ENCODE measurements around the gene PUM2. TPM values are rescaled to one million over a fixed set of nuclear protein-coding genes. Genes with fewer than 3 reads are reported as not detected.

The PUM2 gene
- total and polyA plus RNA-seq, 2 of the 13 experiments (the other 11 are each of a cell fraction or from before 2014, with no cell fraction given): 69.6 to 69.8 TPM

DNA sequence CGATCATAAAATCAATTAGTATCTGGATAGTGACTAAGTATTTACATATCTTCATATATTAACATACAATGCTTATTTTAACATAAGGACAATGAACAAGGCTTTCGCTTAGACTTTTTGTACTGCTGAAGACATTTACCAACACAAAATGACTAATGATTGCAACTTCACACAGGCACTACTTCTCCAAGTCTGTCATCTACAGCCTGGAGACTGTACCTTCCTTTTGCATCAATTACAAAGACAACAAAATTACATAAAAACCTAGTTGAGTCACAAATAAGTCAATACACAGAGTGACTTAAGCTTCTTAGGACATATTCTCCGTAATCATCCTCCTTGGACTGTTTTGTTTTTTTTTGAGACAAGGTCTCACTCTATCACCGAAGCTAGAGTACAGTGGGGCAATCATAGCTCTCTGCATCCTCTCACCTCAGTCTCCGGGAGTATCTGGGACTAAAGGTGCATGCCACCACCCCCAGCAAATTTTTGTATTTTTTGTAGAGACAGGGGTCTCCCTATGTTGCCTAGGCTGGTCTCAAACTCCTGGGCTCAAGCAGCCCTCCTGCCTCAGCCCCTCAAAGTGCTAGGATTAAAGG, 15.9 kb downstream of the PUM2 start:
- Histone ChIP-seq H4K20me1 (ENCODE audit: insufficient read depth, low read length) (peaks cover 100% of the 10 kb centered on the region), H3K79me2 (ENCODE audit: insufficient read depth, low read length) (peaks cover 100% of the 10 kb centered on the region), H3K4me3 (replicated peaks in 1 of 3; ENCODE audit: insufficient read depth in 1 of 3, low read depth in 2 of 3, low read length in 3 of 3) (no peak overlapping the region), H3K4me1 (ENCODE audit: insufficient read depth, low read length) (peaks cover 51% of the 10 kb centered on the region), H3K4me2 (ENCODE audit: low read depth, low read length) (no peak overlapping the region), H3K36me3 (replicated peaks in 1 of 2; ENCODE audit: control insufficient read depth in 1 of 2, insufficient read depth in 2 of 2, low read length in 2 of 2) (peaks cover 4 to 20% of the 10 kb centered on the region in 2 experiments; a peak in 4 of 5 replicates), H3K9ac (ENCODE audit: insufficient read depth, low read depth, low read length) (no peak overlapping the region), H3K9me3 (ENCODE audit: low read length) (peaks cover 19% of the 10 kb centered on the region), H3K27me3 (ENCODE audit: control insufficient read depth in 1 of 2, insufficient read depth in 2 of 2, low read length in 2 of 2) (no peaks in the 10 kb centered on the region), H3K27ac (ENCODE audit: extremely low read length, insufficient read depth, low read length) (no peak overlapping the region), H2AFZ (ENCODE audit: low read length) (no peak overlapping the region)
- ATAC-seq: peak; percentile 55
- TF ChIP-seq, protein P1, sequence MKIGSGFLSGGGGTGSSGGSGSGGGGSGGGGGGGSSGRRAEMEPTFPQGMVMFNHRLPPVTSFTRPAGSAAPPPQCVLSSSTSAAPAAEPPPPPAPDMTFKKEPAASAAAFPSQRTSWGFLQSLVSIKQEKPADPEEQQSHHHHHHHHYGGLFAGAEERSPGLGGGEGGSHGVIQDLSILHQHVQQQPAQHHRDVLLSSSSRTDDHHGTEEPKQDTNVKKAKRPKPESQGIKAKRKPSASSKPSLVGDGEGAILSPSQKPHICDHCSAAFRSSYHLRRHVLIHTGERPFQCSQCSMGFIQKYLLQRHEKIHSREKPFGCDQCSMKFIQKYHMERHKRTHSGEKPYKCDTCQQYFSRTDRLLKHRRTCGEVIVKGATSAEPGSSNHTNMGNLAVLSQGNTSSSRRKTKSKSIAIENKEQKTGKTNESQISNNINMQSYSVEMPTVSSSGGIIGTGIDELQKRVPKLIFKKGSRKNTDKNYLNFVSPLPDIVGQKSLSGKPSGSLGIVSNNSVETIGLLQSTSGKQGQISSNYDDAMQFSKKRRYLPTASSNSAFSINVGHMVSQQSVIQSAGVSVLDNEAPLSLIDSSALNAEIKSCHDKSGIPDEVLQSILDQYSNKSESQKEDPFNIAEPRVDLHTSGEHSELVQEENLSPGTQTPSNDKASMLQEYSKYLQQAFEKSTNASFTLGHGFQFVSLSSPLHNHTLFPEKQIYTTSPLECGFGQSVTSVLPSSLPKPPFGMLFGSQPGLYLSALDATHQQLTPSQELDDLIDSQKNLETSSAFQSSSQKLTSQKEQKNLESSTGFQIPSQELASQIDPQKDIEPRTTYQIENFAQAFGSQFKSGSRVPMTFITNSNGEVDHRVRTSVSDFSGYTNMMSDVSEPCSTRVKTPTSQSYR (CRISPR knock-in tag; IDR thresholded peaks at IDR 0.05; ENCODE audit: borderline replicate concordance): no peak
- TF ChIP-seq POLR2AphosphoS2 (IDR thresholded peaks at IDR 0.05; ENCODE audit: low read depth, low read length) (peak; percentile 69; the same call in 1 of the 2 replicates), SSRP1 (CRISPR knock-in tag; IDR thresholded peaks at IDR 0.05) (no peak)
- TF ChIP-seq, protein P2, sequence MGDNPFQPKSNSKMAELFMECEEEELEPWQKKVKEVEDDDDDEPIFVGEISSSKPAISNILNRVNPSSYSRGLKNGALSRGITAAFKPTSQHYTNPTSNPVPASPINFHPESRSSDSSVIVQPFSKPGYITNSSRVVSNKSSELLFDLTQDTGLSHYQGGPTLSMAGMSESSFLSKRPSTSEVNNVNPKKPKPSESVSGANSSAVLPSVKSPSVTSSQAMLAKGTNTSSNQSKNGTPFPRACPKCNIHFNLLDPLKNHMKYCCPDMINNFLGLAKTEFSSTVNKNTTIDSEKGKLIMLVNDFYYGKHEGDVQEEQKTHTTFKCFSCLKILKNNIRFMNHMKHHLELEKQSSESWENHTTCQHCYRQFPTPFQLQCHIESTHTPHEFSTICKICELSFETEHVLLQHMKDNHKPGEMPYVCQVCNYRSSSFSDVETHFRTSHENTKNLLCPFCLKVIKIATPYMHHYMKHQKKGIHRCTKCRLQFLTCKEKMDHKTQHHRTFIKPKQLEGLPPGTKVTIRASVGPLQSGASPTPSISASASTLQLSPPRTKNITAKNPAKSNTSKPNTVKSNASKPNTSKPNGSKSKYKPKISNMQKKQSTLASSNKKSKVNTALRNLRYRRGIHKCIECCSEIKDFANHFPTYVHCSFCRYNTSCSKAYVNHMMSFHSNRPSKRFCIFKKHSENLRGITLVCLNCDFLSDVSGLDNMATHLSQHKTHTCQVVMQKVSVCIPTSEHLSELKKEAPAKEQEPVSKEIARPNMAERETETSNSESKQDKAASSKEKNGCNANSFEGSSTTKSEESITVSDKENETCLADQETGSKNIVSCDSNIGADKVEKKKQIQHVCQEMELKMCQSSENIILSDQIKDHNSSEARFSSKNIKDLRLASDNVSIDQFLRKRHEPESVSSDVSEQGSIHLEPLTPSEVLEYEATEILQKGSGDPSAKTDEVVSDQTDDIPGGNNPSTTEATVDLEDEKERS (CRISPR knock-in tag; IDR thresholded peaks at IDR 0.05): no peak
- intact Hi-C loops (cut with micrococcal nuclease; ENCODE audit: unreplicated experiment): no loop called here
- ChIA-PET CTCF (ENCODE audit: low intra/inter-chr PET ratio, low total read pairs) (no interaction called here), POLR2A (interaction anchor here (1.2 kb wide), 1 partner anchor 17 kb away, joined by 5 read pairs; no protein-coding TSS in a partner anchor)
- no TSS peak for BruUV-seq (replicated peaks)
- 91% methylated on average over 5 of the region's 5 CpGs for WGBS (ENCODE audit: low lambda C conversion rate)
- no peak for DNase-seq (ENCODE audit: low spot score)
- in situ Hi-C loops (cut with HindIII; ENCODE audit: extremely low pct_ligation_motif_present, low pct_unique_long_range_greater_than_20kb): no loop called here
- FAIRE-seq: no peak
